Glomerular visceral epithelial cell (primary cell): Measurements from ENCODE around the gene TIMD4.
"Not testable (repeated sequence)": the region's sequence is repeated elsewhere in the genome, so short reads cannot be mapped to it uniquely, and the experiment has no call there.

Source experiments
- DNase-seq: peaks from one replicate; pipeline ENCODE4 v3.0.0-alpha.2; 2016; ENCODE audit errors: extremely low spot score

The TIMD4 gene

DNA sequence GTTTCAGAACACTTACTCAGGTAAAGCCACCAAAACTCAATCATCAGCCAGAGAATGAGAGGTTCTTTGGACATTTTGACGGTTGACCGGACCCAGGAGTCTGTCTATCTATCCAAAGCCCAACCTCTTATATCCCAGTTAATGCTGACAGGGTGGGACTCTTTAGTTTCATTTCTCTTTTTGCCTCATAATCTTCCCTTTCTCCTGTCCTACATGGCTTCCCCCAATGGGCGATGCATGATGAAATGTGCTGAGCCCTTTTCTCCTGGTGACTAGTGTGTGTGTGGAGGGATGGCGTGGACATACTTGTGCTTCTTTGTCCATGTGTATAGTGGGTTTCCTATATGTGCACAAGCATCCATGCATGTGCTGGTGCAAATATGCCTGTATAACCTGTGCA, at the start of gene TIMD4:
Gene TIMD4, minus strand, starts transcription at position 102 of the 400 bp plus-strand sequence. Its CDS starts 28 bp downstream, at position 74.
- DNase-seq: no peak

DNA sequence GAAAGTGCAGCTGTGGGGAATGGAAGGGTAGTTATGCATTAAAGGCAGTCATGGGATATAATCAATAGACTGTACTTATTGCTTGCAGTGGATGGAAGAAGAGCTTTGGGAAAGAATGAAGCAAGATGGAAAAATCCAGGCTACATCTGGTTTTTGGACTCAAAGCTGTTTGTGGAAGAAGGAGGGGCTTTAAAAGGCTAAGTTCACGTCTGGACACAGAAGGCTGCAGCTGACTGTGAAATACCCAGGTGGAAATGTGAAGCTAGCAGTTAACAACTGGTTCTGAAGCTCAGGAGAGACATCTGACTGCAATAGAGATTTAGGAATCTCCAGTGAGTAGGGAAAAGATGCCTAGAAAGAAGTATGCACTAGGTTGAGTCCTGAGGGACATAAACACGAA, 43.2 kb upstream of the TIMD4 start:
- no peak for DNase-seq

DNA sequence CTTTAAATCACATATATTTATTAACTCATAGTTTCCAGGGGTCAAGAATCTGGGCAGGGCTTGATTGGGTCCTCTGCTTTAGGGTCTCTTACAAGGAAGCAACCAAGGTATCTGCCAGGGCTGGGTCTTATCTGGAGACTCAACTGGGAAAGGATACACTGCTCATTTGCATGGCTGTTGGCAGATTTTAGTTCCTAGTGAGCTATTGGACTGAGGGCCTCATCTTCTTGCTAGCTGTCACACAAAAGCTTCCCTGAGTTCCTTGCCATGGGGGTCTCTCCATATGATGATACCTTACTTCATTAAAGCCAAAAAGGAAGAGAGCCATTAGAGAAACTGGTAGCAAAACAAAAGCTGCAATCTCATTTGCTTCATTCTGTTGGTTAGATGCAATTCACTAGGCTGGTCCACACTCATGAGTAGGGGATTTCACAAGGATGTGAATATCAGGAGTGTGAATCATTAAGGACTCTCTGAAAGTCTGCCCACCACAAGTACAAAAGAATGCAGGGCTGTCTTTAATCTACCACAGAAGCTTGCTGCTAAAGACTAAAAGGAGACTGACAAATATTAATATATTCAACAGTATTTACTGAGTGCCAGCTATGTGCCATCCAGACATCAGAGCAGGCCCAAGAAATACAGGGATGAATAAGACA, 42.0 kb upstream of the TIMD4 start:
- DNase-seq: peak; percentile 88

DNA sequence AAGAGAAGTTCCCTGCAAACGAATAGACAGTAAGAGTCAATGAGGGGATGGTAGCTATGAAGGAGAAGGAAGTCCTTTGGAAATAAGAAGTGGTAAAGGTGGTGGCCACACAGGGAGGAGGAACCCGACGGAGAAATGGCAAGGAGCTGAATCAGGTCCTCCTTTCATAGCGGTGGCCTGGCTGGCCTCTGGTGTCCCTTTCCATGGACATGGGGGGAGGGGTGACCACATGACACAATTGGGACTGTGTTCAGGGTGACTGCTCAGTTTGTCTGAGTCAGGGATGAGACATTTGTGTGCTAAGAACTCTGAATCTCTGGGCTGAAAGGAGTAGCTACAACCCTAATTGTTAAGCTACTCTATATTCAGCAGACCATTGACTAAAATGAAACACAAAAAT, 28.7 kb upstream of the TIMD4 start:
- DNase-seq: peak; percentile 71

DNA sequence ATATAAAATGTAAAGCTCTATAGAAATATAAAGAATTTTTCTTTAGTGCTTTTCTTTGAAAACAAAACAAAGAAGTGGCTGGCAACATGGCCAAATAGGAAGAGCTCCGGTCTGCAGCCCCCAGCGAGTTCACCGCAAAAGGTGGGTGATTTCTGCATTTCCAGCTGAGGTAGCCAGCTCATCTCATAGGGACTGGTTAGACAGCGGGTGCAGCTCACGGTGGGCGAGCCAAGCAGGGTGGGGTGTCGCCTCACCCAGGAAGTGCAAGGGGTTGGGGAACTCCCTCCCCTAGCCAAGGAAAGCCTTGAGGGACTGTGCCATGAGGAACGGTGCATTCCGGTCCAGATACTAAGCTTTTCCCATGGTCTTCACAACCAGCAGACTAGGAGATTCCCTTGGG, 21.0 kb upstream of the TIMD4 start:
- no peak for DNase-seq

DNA sequence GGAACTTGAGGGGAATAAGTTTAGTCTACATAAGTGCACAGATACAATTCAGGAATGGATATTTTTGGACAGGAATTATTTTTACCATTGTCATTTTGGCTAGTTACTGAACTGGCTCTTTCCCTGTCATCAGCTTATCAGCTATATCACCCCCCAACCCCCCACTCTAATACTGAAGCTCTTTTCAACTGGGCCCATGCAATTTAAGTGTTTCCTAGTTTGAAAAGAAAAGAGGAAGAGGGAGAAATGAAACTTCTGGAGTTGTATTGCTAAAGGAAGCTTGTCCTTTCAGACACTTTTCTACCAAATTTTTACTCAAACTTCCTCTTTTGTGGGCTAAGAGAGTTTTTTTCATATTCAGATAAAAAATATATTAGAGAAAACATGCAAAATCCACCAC, 18.5 kb upstream of the TIMD4 start:
- DNase-seq: no peak

DNA sequence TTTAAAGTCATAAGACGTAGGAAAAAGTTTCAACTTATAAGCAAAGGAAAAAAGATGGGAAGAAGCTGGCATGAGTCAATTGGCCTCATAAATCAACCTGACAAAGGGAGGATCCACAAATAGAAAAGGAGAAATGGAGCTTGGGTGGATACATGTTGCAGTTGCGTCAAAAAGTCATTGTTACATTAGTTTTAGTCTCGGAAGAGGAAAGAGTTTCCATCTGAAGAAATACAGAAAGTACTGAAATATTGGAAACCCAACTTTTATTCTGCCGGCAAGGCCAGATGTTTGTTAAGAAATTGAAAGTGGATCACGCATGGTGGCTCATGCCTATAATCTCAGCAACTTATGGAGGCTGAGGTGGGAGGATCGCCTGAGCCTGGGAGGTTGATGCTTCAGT, 11.3 kb upstream of the TIMD4 start:
- DNase-seq: no peak

DNA sequence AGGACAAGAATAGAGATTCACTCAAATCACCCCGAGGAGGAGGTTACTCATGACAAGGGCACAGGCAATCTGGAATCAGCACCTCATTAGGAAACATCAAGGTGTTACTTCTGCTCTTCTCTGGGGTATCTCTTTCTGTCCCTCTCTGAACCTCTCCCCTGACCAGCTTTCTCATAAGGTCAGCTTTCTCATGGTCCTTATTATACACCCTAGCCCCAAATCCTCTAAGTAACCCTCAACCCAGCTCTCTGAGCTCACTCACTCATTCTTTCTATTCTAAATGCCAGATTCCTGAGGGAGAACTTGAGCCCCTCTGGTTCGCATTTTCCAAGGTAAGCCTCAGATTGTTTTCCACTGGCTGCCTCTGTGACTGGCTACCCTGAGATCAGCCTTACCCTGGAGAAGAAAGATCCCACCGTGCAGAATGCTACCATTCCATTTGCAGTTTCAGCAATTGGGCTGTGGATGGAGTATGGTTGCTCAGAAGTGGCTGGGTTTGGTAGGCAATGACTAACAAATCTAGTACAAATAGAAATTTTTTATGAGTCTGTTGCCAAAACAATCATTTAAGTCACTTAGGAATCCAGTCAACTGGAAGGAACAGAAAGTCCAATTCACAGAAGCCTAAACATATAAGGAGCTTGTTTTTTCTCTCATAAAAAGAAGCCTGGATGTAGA, 9.0 kb upstream of the TIMD4 start:
- peak; percentile 59 for DNase-seq

DNA sequence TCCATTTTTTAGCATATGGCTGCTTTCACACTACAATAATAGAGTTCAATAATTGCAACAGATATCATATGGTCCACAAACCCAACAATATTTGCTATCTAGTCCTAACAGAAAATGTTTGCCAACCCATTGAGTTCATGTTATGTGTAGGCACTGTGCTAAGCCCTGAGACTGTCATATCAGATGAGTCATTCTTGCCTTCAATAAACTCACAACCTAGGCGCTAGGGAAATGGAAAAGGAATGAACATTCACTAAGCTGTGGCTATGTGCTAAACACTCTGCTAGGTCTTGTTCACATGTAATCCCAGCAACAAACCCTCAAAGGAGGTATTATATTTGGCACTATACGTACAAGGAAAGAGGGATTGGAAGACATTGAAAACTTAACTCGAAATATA, 8.4 kb upstream of the TIMD4 start:
- peak; percentile 15 for DNase-seq

DNA sequence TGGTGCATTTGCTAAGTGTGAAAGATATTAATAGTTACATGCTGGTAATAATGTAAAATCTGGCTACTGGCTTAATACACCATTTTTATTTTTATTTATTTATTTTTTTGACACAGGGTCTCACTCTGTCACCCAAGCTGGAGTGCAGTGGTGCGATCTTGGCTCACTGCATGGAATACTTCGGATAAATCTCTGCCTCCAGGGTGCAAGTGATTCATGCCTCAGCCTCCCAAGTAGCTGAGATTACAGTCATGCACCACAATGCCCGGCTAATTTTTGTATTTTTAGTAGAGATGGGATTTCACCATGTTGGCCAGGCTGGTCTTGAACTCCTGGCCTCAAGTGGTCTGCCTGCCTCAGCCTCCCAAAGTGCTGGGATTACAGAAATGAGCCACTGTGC, 4.4 kb upstream of the TIMD4 start:
- DNase-seq: not testable (repeated sequence)

DNA sequence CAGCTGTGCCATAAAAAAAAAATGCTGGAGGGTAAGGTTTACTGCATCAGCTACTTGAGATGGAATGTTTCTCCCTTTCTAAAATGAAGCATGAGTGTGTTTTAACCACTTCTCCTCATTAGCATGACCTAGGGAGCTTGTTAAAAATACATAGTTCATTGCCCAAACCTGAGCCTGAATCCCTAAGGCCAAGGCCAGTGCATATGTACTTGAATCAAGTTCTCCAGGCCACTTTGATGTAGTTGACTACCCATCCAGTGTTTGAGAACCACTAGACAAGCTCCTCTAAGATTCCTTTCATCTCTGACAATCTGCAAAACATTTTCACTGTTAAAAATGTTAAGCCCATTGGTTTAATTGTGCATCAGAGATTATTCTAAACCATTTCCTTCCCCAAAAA, 6.7 kb downstream of the TIMD4 start:
- DNase-seq: no peak

DNA sequence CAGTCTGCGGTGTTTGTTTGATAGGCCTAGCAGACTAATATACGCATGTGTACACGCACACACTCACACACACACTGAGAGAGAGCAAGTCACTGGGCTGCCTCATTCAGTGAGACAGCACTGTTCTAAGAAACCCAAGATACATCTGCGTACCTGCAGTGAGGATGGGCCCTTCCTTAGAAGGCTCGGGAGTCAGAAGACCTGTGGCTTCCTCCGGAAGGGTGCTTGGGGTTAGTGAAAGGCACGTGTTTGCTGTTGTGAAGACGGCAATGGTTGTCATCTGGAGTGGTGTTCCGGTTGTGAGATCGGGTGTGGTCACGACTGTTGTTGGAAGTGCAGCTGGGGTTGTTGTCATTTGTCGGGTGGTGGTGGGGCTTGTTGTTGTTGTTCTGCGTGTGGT, 11.7 kb downstream of the TIMD4 start:
- no peak for DNase-seq

DNA sequence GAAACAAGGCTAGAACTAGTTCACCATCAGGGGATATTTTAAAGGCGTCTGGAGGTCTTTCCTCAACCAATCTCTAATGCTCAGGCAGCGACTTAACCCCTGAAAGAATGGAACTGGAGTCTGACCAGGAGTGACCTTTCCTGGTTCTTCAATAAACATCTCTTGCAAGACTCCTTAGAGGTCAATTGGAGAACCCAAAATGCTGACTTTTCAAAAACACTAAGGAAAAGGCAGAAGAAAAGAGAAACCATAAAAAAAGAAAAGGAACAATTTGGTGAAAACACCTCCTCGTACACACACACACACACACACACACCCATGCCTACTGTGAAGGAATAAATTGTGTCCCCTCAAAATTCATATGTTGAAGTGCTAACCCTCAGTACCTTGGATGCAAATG, 12.3 kb downstream of the TIMD4 start:
- no peak for DNase-seq

DNA sequence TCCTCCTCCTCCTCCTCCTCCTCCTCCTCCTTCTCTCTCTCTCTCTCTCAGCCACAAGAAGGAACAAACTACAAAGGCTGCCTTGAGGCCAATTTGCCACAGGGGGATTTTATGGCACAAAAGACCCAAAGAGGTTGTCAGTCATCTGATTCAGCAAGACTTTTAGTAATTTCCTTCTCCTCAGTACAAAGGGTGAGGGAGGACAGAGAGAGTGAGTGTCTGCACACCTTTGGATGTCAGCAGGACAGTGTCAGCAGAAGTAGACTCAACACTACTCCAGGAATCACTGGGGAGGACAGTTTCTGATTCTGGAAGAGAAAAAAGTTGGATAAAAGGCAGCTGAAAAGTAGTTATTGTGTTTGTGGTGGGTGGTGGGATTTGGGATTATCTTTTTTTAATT, 13.6 kb downstream of the TIMD4 start:
- DNase-seq: no peak

DNA sequence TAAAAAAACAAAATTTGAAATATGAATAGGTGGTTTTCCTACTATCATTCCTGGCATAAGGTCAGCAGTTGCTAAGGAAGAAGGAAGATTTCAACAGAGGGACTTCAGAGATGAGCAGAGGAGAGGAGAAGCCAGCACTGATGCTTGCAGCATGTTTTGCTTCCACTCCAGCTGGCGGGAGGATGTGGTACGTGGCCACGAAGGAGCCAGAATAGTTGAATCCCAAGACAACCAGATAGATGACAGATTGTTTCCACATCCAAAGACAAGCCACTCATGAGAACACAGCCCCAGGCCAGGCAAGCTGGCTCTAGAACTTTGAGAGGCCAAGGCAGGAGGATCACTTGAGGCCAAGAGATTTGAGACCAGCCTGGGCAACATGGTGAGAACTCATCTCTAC, 15.1 kb downstream of the TIMD4 start:
- DNase-seq: no peak

DNA sequence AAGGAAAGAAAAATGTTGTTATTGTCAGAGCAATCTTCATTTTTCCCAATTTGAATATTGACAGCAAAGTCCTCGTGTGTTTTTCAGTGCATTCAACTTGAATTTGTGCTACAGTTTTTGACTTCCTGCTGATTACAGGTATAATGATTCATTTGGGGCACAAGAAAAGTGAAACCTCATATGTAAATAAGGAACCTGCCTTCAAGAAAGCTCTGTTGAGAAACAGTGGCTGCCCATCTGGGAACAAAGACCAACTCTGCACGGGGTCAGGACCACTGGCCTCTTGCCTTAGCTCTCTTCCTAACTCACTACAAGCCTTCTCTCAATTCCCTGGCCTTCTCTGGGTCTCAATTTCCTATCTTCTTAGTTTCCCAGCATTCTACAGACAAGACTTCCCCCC, 21.0 kb downstream of the TIMD4 start:
- no peak for DNase-seq

DNA sequence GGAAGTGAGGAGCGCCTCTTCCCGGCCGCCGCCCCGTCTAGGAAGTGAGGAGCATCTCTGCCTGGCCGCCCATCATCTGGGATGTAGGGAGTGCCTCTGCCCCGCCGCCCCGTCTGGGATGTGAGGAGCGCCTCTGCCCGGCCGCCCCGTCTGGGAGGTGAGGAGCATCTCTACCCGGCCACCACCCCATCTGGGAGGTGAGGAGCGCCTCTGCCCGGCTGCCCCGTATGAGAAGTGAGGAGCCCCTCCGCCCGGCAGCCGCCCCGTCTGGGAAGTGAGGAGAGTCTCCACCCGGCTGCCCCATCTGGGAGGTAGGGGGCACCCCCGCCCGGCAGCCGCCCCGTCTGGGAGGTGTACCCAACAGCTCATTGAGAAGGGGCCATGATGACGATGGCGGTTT, 22.6 kb downstream of the TIMD4 start:
- not testable (repeated sequence) for DNase-seq

DNA sequence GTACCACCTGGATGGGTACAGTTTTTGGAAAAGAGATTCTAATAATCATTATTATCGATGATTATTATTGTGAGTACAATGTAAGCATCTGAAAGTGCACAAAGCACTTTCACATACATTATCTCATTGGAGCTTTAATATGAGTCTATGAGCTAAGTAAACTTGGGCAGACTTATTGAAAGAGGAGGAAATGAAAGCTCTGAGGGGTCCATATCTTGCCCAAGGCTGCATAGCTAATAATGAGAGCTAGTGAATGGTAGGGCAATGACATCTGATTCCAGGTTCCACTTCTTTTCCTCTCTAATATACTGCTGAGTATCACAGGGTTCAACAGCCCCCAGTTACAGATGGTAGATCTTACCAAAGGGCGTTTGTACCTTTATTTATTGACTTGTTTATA, 26.1 kb downstream of the TIMD4 start:
- DNase-seq: no peak

DNA sequence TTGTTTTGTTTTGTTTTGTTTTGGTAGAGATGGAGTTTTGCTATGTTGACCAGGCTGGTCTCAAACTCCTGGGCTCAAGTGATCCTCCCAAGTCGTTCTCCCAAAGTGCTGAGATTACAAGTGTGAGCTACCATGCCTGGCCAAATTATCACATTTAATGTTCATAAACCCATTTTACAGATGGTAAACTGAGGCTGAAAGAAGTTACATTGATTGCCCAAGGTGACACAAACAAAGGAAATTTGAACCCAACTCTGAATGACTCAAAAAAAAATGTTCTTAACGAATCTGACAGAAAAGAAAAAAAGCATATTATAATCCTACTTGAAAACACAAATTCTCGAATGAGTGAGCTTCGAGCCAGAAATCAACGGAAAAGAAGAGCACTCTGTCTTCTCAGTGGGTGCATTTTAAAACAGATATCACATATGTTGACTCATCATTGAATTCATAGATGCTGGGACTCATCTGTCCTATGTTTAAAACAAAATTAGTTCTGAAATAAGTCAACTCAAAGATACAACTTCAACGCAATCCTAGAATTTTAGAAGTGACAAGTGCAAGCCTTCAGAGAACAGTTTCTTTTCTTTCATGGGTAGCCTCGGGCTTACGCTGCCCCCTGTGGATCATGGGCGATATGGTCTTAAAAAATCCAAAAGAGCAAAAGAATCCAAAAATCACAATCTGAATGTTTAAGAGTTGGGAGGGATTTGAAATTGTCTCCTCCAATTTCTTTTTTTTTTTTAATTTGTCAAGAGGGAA, 28.4 kb downstream of the TIMD4 start:
- peak; percentile 38 for DNase-seq

DNA sequence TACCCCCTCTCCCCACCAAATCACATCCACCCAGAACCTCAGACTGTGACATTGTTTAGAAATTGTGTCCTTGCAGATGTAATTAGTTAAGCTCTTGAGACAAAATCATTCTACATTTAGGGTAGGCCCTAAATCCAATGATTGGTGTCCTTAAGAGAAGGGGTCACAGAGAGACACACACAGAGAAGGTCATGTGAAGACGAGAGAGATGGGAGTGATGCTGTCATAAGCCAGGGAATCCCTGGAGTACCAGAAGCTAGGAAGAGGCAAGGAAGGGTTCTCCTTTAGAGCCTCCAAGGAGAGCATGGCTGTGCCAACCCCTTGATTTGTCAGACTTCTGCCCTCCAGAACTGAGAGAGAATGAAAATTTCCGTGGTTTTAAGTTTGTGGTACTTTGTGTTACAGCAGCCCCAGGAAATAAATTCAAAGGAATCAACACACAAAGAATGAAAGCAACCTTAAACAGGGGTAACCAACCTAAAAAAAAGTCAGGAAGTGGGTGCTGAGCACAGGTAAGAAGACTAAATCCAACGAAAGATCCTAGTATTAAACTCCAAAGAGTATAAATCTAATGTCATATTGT, 33.6 kb downstream of the TIMD4 start:
- no peak for DNase-seq

DNA sequence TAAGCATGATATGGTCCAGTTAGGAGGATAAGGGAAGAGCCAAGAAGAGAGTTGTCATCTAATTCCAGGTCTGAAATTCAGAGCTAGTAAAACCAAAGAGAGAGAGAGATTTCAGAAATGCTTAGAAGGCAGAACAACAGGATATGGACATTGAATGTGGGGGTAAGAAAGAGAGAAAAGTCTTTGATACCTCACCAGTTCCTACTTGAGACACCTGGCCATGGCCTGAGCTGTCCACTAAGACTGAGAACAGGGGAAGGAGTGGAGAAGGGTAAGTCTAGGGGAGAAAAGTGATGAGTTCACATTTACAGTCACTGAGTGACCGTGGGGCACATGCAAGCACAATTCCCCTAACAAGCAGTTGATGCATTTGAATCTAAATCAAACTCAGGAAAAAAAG, 35.5 kb downstream of the TIMD4 start:
- DNase-seq: no peak

DNA sequence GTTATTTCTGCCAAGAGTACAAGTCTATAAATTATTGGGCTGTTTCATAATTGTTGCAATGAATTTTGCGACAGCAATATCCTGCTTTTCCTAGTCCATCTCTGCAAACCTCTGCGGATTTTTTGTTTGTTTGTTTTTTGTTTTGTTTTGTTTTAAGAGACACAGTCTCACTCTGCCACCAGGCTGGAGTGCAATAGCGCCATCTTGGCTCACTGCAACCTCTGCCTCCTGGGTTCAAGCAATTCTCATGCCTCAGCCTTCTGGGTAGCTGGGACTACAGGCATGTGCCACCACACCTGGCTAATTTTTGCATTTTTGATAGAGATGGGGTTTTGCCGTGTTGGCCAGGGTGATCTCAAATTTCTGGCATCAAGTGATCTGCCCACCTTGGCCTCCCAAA, 37.3 kb downstream of the TIMD4 start:
- not testable (repeated sequence) for DNase-seq
